CD4-positive, alpha-beta T cell treated with Interleukin-2 at 100 ng/mL for 4 hours (primary cell): ENCODE measurements around the gene IFT122.
A peak's percentile ranks its signal among the peaks of the same experiment; 100 is the strongest.

ENCODE experiments used
- DNase-seq: peaks from one replicate; pipeline ENCODE4 v3.0.0-alpha.2; 2020; ENCODE audit warnings: low spot score

The IFT122 gene

DNA sequence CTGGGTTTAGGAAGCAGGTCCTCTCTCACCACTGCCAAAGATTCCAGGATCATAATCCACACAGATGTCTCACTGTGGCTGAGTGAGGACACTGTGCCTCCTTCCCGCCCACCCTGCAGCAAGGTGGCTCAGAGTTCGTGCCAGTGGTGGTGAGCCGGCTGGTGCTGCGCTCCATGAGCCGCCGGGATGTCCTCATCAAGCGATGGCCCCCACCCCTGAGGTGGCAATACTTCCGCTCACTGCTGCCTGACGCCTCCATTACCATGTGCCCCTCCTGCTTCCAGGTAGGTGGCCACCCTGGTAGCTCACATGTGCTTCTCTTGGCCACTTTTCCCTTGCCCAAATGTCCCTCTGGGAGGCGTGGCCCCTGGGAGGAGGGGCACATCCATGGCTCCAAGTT lies 79.4 kb downstream of the IFT122 start:
- DNase-seq = no peak

GRCh38 chr3:129519896-129520715 lies 80.1 kb downstream of the IFT122 start:
- no peak for DNase-seq

GRCh38 chr3:129520960-129521359 lies 80.9 kb downstream of the IFT122 start:
- DNase-seq = no peak

DNA sequence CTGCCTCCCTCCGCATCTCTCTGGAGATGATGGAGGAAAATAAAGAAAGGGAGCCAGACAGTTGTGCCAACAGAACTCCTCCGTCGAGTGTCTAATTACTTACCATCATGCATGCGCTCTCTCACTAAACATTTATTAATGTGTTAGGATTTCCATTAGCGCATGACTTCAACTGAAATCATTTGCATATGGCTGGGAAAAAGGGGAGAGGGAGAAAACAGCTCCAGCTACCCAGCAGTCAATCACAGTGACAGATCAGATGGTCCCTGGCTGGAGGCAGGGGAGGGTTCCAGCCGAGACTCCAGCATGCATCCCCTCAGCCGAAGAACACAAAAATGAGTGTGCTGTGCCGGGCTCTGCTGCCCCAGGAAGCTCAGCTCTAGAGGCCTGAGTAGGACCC lies 81.6 kb downstream of the IFT122 start:
- no peak for DNase-seq

DNA sequence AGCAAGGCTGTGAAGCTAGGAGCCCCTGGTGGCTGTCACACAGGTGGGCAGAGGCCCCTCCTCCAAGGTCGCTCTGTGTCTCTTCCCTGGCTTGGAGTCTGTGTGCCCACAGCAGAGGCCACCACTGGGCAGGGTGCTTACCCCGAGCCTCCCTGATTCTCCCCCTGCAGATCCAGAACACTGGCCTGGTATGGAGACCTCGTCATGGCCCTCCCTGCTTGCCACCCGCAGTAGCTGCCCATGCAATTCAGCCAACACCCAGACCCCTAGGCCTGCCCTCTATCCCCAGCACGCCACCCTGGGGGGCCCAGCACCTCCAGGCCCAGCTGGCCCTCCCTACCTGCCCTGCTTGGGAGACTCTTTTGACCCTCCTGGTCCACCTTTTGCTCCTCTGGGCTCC lies 82.9 kb downstream of the IFT122 start:
- DNase-seq = no peak

DNA sequence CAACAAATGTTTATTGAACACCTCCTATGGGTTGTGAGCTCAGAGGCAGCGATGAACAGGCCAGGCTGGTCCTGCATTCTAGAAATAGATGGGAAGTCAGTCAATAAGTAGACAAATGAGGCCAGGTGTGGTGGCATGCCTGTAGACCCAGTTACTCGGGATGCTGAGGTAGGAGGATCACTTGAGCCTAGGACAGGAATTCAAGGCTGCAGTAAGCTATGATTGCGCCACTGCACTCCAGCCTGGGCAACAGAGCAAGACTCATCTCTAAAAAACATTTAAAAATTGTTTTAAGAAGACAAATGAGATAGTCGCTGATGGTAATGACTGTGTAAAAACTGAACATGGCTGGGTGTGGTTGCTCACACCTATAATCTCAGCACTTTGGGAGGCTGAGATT lies 84.1 kb downstream of the IFT122 start:
- DNase-seq = no peak

DNA sequence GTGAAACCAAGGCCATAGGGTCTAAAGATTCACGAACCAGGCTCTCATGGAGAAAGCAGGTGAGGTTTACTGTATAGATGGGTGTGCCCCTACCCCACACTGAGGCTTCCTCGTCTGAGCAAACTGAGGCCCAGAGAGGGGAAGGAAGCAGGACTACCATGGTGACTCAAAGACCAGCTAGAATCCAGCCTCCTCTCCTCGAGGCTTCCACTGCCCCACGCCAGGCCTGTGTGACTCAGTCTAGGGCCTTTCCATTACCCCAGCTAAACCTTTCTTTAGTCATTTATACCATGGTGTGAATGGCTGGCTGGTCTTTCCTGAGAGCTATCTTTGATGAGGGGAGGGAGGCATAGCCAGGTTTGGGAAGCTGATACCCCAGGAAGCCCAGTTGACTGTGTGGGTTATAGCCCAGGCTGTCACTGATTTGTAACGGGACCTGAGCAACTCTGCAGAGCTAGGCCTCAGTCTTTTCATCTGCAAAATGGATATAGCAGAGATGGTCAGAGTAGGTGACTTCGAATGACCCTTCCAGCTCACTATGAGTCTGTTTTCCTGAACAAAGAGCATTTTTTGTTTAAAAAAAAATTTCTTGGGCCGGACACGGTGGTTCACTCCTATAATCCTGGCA lies 85.4 kb downstream of the IFT122 start:
- no peak for DNase-seq

GRCh38 chr3:129526121-129526900 lies 86.3 kb downstream of the IFT122 start:
- peak; percentile 6 for DNase-seq

DNA sequence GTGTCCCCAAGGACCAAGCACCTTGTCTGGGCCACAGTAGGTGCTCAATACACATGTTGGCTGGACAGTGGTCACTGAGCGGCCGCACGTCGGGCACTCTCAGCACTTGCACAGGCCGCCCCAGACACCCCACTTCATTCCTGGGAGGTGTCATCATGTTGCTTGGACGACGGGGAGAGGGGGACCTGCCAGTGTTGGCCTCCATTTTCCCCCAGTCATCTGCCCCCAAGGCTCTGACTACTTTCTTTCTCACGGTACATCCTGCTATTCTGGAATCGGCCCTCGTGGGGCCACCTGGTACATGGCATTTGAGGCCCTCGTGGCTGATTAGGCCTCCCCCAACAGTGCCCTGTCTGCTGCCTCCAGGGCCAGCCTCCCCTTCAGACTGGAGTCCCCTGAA lies 87.2 kb downstream of the IFT122 start:
- no peak for DNase-seq

DNA sequence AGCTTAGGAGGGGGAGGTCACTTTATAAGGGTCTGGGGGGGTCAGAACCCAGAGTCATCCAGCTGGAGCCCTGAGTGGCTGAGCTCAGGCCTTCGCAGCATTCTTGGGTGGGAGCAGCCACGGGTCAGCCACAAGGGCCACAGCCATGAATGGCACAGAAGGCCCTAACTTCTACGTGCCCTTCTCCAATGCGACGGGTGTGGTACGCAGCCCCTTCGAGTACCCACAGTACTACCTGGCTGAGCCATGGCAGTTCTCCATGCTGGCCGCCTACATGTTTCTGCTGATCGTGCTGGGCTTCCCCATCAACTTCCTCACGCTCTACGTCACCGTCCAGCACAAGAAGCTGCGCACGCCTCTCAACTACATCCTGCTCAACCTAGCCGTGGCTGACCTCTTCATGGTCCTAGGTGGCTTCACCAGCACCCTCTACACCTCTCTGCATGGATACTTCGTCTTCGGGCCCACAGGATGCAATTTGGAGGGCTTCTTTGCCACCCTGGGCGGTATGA lies 88.6 kb downstream of the IFT122 start, which contains the start of gene RHO:
TSS of gene RHO (plus strand) at position 51 of the 512 bp plus-strand sequence. CDS start at position 146, 95 bp downstream.
- no peak for DNase-seq

- DNase-seq = no peak
Measured at GRCh38 chr3:129529436-129530210, 89.6 kb downstream of the IFT122 start.

DNA sequence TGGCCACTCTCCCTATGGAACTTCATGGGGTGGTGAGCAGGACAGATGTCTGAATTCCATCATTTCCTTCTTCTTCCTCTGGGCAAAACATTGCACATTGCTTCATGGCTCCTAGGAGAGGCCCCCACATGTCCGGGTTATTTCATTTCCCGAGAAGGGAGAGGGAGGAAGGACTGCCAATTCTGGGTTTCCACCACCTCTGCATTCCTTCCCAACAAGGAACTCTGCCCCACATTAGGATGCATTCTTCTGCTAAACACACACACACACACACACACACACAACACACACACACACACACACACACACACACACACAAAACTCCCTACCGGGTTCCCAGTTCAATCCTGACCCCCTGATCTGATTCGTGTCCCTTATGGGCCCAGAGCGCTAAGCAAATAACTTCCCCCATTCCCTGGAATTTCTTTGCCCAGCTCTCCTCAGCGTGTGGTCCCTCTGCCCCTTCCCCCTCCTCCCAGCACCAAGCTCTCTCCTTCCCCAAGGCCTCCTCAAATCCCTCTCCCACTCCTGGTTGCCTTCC lies 90.3 kb downstream of the IFT122 start:
- DNase-seq = no peak

GRCh38 chr3:129530821-129531220 lies 90.8 kb downstream of the IFT122 start:
- no peak for DNase-seq

- DNase-seq = no peak
Measured at GRCh38 chr3:129531699-129532098, 91.7 kb downstream of the IFT122 start.

GRCh38 chr3:129532261-129532660 lies 92.2 kb downstream of the IFT122 start:
- DNase-seq = no peak

DNA sequence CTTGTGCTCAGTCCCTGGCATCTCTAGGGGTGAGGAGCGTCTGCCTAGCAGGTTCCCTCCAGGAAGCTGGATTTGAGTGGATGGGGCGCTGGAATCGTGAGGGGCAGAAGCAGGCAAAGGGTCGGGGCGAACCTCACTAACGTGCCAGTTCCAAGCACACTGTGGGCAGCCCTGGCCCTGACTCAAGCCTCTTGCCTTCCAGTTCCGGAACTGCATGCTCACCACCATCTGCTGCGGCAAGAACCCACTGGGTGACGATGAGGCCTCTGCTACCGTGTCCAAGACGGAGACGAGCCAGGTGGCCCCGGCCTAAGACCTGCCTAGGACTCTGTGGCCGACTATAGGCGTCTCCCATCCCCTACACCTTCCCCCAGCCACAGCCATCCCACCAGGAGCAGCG lies 93.4 kb downstream of the IFT122 start:
- DNase-seq = no peak

GRCh38 chr3:129534428-129535027 lies 94.5 kb downstream of the IFT122 start:
- DNase-seq = no peak

DNA sequence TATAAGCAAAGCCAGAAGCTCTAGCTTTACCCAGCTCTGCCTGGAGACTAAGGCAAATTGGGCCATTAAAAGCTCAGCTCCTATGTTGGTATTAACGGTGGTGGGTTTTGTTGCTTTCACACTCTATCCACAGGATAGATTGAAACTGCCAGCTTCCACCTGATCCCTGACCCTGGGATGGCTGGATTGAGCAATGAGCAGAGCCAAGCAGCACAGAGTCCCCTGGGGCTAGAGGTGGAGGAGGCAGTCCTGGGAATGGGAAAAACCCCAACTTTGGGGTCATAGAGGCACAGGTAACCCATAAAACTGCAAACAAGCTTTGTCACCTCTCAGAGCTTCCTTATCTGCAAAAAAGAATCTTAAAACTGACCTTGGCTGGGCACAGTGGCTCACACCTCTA lies 95.1 kb downstream of the IFT122 start:
- DNase-seq = no peak

DNA sequence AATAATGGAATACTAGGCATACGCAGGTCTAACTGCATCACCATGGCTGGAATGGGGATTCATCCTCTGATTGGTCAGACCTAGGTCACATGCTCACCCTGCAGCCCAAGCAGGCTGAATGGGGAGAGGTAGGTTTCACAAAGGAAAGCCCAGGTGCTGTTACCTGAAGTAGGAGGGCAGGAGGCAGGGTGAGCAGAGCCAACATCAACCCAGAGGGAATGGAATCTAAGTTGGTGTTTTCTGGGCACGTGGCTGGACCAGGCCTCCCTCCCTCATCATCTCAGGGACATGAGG lies 96.3 kb downstream of the IFT122 start:
- no peak for DNase-seq

DNA sequence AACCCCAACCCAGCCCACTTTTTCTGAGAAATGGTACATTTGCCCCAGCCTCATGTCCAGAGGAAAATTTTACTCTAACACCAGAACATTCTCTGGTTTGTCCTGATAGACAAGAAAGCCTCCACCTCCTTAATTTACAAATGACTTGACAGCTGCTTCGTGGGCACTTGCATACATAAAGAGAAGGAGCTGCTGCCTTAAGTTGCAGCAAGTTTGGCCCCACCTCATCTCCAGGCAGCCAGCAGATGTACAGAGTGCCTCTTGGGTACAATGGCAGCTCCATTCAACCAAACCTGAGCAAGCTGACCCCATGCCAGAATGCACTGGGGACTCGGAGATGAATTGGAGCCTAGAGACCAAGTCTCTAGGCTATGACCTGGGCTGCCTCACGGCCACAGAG lies 96.8 kb downstream of the IFT122 start:
- DNase-seq = no peak

GRCh38 chr3:129539206-129539605 lies 99.2 kb downstream of the IFT122 start:
- no peak for DNase-seq
